SK-N-SH treated with all-trans-retinoic acid at 6 μM for 48 hours (cell line): ENCODE results near the gene PADI3.

Experiments
- ARNTL ChIP-seq: fragments of 450-650 bp; formaldehyde crosslinking; IDR thresholded peaks from 2 replicates; pipeline ENCODE4 v1.5.0; 2020; ENCODE audit warnings: low read depth, mild to moderate bottlenecking, moderate library complexity, borderline replicate concordance
- CREB5 ChIP-seq: fragments of 250-450 bp; sonication (Bioruptor Pico); IDR thresholded peaks from 2 replicates; pipeline ENCODE4 v1.5.1; 2020; ENCODE audit warnings: low read depth, mild to moderate bottlenecking, moderate library complexity
- CSDC2 ChIP-seq: fragments of 250-450 bp; sonication (Bioruptor Pico); IDR thresholded peaks from 2 replicates; pipeline ENCODE4 v1.5.0; 2020; ENCODE audit warnings: mild to moderate bottlenecking, moderate library complexity
- CSRNP3 ChIP-seq: fragments of 250-450 bp; sonication (Bioruptor Pico); IDR thresholded peaks from 2 replicates; pipeline ENCODE4 v1.5.1; 2021; ENCODE audit warnings: mild to moderate bottlenecking, moderate library complexity
- GLIS3 ChIP-seq: fragments of 250-450 bp; sonication (Bioruptor Pico); IDR thresholded peaks from 2 replicates; pipeline ENCODE4 v1.5.0; 2020; ENCODE audit warnings: mild to moderate bottlenecking, moderate library complexity
- PPARA ChIP-seq: fragments of 250-450 bp; sonication (Bioruptor Pico); IDR thresholded peaks from 2 replicates; pipeline ENCODE4 v1.5.0; 2020; ENCODE audit warnings: mild to moderate bottlenecking, borderline replicate concordance
- RARB ChIP-seq: fragments of 250-450 bp; sonication (Bioruptor Pico); IDR thresholded peaks from 2 replicates; pipeline ENCODE4 v1.8.0; 2021; ENCODE audit warnings: mild to moderate bottlenecking, moderate library complexity
- ZC3H10 ChIP-seq: fragments of 250-450 bp; sonication (Bioruptor Pico); IDR thresholded peaks from 2 replicates; pipeline ENCODE4 v1.5.1; 2021; ENCODE audit warnings: mild to moderate bottlenecking, moderate library complexity
- ZFP30 ChIP-seq: fragments of 450-650 bp; formaldehyde crosslinking; IDR thresholded peaks from 2 replicates; pipeline ENCODE4 v1.5.0; 2022; ENCODE audit warnings: mild to moderate bottlenecking, moderate library complexity
- ZNF70 ChIP-seq: fragments of 450-650 bp; formaldehyde crosslinking; IDR thresholded peaks from 2 replicates; pipeline ENCODE4 v1.5.0; 2020; ENCODE audit warnings: mild to moderate bottlenecking, moderate library complexity

DNA sequence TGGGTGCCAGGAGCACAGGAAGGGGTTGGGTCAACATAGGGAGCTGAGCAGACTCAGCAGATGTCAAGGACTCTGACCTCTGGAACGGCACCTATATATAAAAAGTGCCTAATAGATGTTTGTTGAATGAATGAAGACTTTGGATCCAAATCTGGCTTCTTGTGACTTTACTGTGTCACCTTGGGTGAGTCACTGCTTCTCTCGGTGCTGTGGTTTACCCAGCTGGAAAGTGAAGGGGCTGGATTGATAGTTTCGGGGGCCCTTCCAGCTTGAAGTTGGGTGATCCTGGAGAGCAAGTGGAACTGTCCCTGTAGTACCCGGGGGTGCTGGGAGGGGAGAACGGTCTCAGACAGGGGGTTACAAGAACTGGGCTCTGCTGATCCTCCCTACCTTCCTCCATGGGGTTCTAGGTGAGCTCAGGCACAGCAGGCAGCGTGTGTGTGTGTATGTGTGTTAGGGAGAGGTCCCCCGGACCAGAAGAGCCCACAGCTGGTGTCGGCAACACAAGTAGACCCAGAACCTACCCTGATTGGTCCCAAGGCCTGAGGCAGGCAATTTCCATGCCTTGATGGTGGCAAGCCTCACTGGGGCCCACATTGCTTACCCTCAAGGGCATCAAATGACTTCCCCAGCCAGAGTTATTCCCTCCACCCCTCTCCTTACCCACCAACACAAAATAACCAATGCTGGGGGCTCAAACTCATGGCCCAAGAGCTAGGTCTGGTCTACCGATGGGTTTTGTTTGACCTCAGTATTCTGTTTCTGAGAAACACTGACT lies 49.4 kb upstream of the PADI3 start:
- TF ChIP-seq ZNF70 (CRISPR knock-in tag): no peak
- TF ChIP-seq ZFP30 (CRISPR knock-in tag): no peak
- no peak for TF ChIP-seq PPARA (CRISPR knock-in tag)
- TF ChIP-seq CSRNP3 (CRISPR knock-in tag): no peak
- TF ChIP-seq CSDC2: no peak
- TF ChIP-seq ZC3H10 (CRISPR knock-in tag): no peak
- no peak for TF ChIP-seq CREB5
- TF ChIP-seq RARB (CRISPR knock-in tag): no peak
- no peak for TF ChIP-seq GLIS3 (CRISPR knock-in tag)
- TF ChIP-seq ARNTL: no peak
